ENCODE data around the gene FUOM. TPM values are rescaled to one million over a fixed set of nuclear protein-coding genes. Genes with fewer than 3 reads are reported as not detected.

The FUOM gene
- total and polyA plus RNA-seq, 10 of the 15 experiments (the other 5 are each of a cell fraction or from before 2014, with no cell fraction given): 1.8 to 41.7 (median 25.6) TPM

DNA sequence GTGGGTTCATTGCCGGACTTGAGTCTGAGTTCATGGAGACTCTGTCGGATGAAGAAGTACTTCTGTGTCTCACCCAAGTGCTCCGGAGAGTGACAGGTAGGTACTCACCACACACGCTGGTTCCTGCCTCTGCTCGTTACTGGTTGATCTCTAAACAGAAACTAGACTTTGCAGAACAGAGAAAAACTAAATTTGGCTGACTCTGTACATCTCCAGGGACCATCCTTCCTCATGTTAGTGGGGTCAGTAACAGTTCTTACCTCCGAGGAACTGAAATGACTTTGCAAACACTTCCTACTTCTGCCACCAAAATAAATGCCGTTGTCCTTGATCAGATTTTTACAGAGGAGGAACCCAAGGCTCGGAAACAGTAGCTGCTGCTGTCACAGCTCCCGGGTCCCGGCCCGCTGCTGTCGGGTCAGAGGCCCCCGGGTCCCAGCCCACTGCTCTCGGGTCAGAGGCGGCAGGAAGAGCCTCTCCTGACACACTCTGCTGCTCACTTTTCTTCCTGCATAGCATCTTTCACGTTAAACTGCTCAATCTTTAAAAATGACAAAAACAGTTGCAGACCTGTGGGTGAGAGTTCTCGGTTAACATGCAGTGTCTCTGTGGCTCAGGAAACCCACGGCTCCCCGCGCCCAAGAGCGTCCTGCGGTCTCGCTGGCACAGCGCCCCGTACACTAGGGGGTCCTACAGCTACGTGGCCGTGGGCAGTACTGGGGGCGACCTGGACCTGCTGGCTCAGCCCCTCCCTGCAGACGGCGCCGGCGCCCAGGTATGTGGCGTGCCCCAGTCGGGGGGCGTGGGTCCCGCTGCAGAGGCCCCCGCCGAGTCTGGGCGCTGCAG, 31.4 kb upstream of the FUOM start (continued):
- TF ChIP-seq, protein P1, sequence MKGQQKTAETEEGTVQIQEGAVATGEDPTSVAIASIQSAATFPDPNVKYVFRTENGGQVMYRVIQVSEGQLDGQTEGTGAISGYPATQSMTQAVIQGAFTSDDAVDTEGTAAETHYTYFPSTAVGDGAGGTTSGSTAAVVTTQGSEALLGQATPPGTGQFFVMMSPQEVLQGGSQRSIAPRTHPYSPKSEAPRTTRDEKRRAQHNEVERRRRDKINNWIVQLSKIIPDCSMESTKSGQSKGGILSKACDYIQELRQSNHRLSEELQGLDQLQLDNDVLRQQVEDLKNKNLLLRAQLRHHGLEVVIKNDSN (IDR thresholded peaks at IDR 0.05; ENCODE audit: borderline replicate concordance, extremely low read length, insufficient read depth, low read depth, low read length): no peak
- TF ChIP-seq IRF4 (IDR thresholded peaks at IDR 0.05; ENCODE audit: low read depth, low read length) (peak; percentile 97), CHD2 (IDR thresholded peaks at IDR 0.05; ENCODE audit: borderline replicate concordance, low read depth, low read length) (peak; percentile 64; the same call in 1 of the 2 replicates), PML (IDR thresholded peaks at IDR 0.05; ENCODE audit: low read length) (peak; percentile 78; the same call in 1 of the 2 replicates), BRCA1 (IDR thresholded peaks at IDR 0.05; ENCODE audit: low read depth, low read length) (no peak), CBFB (IDR thresholded peaks at IDR 0.05; ENCODE audit: low read depth) (no peak; the same call in 1 of the 2 replicates), ZNF384 (IDR thresholded peaks at IDR 0.05; ENCODE audit: borderline replicate concordance, low read depth, low read length) (no peak), JUND (IDR thresholded peaks at IDR 0.05; ENCODE audit: low read depth, low read length) (peak; percentile 38; the same call in 1 of the 2 replicates), FOXK2 (IDR thresholded peaks at IDR 0.05) (no peak), HDAC2 (IDR thresholded peaks at IDR 0.05) (no peak), KAT2A (conservative IDR thresholded peaks at IDR 0.05; ENCODE audit: control insufficient read depth, low read depth, low read length) (no peak), ASH2L (IDR thresholded peaks at IDR 0.05; ENCODE audit: borderline replicate concordance, low read depth) (no peak), MYB (IDR thresholded peaks at IDR 0.05; ENCODE audit: borderline replicate concordance, low read depth, low read length) (peak; percentile 81; the same call in 1 of the 2 replicates), RFX5 (IDR thresholded peaks at IDR 0.05; ENCODE audit: low read depth, low read length) (no peak), KDM1A (IDR thresholded peaks at IDR 0.05; ENCODE audit: borderline replicate concordance) (no peak), BACH1 (IDR thresholded peaks at IDR 0.05; ENCODE audit: borderline replicate concordance) (no peak; the same call in 1 of the 2 replicates), YY1 (IDR thresholded peaks at IDR 0.05; ENCODE audit: low read depth, low read length) (no peak; the same call in 1 of the 2 replicates), WRNIP1 (IDR thresholded peaks at IDR 0.05; ENCODE audit: borderline replicate concordance, low read depth, low read length) (no peak), SRF (IDR thresholded peaks at IDR 0.05; ENCODE audit: low read depth in 2 of 2, low read length in 2 of 2) (0 out of 4 replicates have a peak, but pooled peaks of 1 of the 2 experiments have one; percentile 41), ZSCAN29 (IDR thresholded peaks at IDR 0.05) (no peak), LARP7 (IDR thresholded peaks at IDR 0.05) (peak; percentile 82), TCF12 (IDR thresholded peaks at IDR 0.05; ENCODE audit: low read depth, low read length) (0 out of 2 replicates have a peak, but pooled peaks have one; percentile 35)
- TF ChIP-seq, protein P2, sequence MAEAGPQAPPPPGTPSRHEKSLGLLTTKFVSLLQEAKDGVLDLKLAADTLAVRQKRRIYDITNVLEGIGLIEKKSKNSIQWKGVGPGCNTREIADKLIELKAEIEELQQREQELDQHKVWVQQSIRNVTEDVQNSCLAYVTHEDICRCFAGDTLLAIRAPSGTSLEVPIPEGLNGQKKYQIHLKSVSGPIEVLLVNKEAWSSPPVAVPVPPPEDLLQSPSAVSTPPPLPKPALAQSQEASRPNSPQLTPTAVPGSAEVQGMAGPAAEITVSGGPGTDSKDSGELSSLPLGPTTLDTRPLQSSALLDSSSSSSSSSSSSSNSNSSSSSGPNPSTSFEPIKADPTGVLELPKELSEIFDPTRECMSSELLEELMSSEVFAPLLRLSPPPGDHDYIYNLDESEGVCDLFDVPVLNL (IDR thresholded peaks at IDR 0.05; ENCODE audit: low read depth, low read length): no peak
- TF ChIP-seq, protein P3, sequence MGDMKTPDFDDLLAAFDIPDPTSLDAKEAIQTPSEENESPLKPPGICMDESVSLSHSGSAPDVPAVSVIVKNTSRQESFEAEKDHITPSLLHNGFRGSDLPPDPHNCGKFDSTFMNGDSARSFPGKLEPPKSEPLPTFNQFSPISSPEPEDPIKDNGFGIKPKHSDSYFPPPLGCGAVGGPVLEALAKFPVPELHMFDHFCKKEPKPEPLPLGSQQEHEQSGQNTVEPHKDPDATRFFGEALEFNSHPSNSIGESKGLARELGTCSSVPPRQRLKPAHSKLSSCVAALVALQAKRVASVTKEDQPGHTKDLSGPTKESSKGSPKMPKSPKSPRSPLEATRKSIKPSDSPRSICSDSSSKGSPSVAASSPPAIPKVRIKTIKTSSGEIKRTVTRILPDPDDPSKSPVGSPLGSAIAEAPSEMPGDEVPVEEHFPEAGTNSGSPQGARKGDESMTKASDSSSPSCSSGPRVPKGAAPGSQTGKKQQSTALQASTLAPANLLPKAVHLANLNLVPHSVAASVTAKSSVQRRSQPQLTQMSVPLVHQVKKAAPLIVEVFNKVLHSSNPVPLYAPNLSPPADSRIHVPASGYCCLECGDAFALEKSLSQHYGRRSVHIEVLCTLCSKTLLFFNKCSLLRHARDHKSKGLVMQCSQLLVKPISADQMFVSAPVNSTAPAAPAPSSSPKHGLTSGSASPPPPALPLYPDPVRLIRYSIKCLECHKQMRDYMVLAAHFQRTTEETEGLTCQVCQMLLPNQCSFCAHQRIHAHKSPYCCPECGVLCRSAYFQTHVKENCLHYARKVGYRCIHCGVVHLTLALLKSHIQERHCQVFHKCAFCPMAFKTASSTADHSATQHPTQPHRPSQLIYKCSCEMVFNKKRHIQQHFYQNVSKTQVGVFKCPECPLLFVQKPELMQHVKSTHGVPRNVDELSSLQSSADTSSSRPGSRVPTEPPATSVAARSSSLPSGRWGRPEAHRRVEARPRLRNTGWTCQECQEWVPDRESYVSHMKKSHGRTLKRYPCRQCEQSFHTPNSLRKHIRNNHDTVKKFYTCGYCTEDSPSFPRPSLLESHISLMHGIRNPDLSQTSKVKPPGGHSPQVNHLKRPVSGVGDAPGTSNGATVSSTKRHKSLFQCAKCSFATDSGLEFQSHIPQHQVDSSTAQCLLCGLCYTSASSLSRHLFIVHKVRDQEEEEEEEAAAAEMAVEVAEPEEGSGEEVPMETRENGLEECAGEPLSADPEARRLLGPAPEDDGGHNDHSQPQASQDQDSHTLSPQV (IDR thresholded peaks at IDR 0.05): no peak
- TF ChIP-seq, protein P4, sequence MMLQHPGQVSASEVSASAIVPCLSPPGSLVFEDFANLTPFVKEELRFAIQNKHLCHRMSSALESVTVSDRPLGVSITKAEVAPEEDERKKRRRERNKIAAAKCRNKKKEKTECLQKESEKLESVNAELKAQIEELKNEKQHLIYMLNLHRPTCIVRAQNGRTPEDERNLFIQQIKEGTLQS (IDR thresholded peaks at IDR 0.05; ENCODE audit: borderline replicate concordance, extremely low read depth, low read depth, low read length): no peak
